GM04504 (cell line): ENCODE measurements around the gene TERB1.

ENCODE experiments used
- DNase-seq: peaks from one replicate; pipeline ENCODE4 v3.0.0-alpha.2; 2012; ENCODE audit warnings: low read depth

TERB1 gene

DNA sequence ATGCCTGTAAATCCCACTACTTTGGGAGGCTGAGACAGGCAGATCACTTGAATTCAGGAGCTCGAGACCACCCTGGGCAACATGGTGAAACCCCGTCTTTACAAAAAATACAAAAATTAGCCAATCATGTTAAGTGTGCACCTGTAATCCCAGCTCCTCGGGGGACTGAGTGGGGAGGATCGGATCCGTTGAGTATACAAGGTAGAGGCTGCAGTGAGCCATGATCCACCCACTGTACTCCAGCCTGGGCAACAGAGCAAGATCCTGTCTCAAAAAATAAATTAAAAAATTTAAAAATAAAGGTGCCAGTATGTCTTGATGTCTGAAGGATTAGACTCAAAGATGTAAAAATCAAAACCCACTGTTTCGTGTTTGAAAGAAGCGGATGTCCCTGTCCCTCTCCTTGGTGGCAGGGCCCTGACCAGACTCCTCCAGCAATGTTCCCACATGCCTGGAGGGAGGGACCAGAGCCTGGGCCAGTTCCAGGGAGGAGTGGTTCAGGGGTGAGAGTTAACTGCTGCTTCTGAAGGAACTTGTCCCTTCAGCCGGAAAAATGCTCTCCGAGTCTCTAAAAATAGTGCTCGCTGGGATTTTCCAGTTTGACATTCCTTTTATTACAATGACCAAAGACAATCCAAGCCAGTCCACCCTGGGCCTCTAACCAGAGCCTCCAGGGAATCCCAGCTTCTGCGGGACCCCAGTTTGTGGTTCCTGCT lies 95.4 kb downstream of the TERB1 start:
- DNase-seq: no peak
